Measurements from ENCODE around the gene RPL28. TPM values are rescaled to one million over a fixed set of nuclear protein-coding genes. Genes with fewer than 3 reads are reported as not detected.
"Not testable (repeated sequence)": the region's sequence is repeated elsewhere in the genome, so short reads cannot be mapped to it uniquely, and the experiment has no call there.

Gene RPL28
- total RNA-seq, 1 donor from 2014 or later, result 2,509 TPM

- DNase-seq (ENCODE audit: low spot score), result no peak
These were observed 61.9 kb downstream of the RPL28 start for GRCh38 chr19:55447421-55448174.

GRCh38 chr19:55448175-55448490 lies 62.4 kb downstream of the RPL28 start:
- DNase-seq (ENCODE audit: low spot score), result not testable (repeated sequence)

- DNase-seq (ENCODE audit: low spot score), result no peak
These were observed 63.7 kb downstream of the RPL28 start for GRCh38 chr19:55449469-55449868.

GRCh38 chr19:55451163-55451964 lies 65.6 kb downstream of the RPL28 start:
- no peak for DNase-seq (ENCODE audit: low spot score)

GRCh38 chr19:55451965-55452748 lies 66.4 kb downstream of the RPL28 start:
- DNase-seq (ENCODE audit: low spot score), result no peak

Other genes starting within 250 kb of the RPL28 start
- 0.89 TPM for gene TNNT1, start 236.7 kb upstream of the RPL28 start, total RNA-seq
- gene TNNI3, start 228.2 kb upstream of the RPL28 start, total RNA-seq, result not detected
- gene DNAAF3, start 219.3 kb upstream of the RPL28 start, total RNA-seq, result 1.6 TPM
- gene SYT5, start 205.6 kb upstream of the RPL28 start, total RNA-seq, result not detected
- 1.3 TPM for gene PTPRH, start 176.4 kb upstream of the RPL28 start, total RNA-seq
- gene TMEM86B, start 157.2 kb upstream of the RPL28 start, total RNA-seq, result 6.4 TPM
- 65.1 TPM for gene PPP6R1, start 126.9 kb upstream of the RPL28 start, total RNA-seq
- gene HSPBP1, start 105.8 kb upstream of the RPL28 start, total RNA-seq, result 31.2 TPM
- gene BRSK1, start 101.9 kb upstream of the RPL28 start, total RNA-seq, result 10.6 TPM
- 1.9 TPM for gene TMEM150B, start 60.6 kb upstream of the RPL28 start, total RNA-seq
- gene KMT5C, start 46.1 kb upstream of the RPL28 start, total RNA-seq, result 12.0 TPM
- gene COX6B2, start 31.2 kb upstream of the RPL28 start, total RNA-seq, result 3.7 TPM
- not detected for gene GARIN5B, start 22.7 kb upstream of the RPL28 start, total RNA-seq
- gene IL11, start 15.5 kb upstream of the RPL28 start, total RNA-seq, result not detected
- gene TMEM190, start 9.1 kb upstream of the RPL28 start, total RNA-seq, result not detected
- 20.8 TPM for gene TMEM238, start 1.6 kb upstream of the RPL28 start, total RNA-seq
- gene UBE2S, start 21.9 kb downstream of the RPL28 start, total RNA-seq, result 31.9 TPM
- gene SHISA7, start 57.4 kb downstream of the RPL28 start, total RNA-seq, result not detected
- gene ISOC2, start 75.7 kb downstream of the RPL28 start, total RNA-seq, result 48.4 TPM
- not detected for gene C19orf85, start 78.8 kb downstream of the RPL28 start, total RNA-seq
- 7.4 TPM for gene ZNF628, start 90.7 kb downstream of the RPL28 start, total RNA-seq
- 14.2 TPM for gene NAT14, start 99.3 kb downstream of the RPL28 start, total RNA-seq
- gene SSC5D, start 102.5 kb downstream of the RPL28 start, total RNA-seq, result 15.2 TPM
- not detected for gene SBK2, start 151.2 kb downstream of the RPL28 start, total RNA-seq
- gene SBK3, start 159.6 kb downstream of the RPL28 start, total RNA-seq, result 0.39 TPM
- gene ZNF579, start 194.9 kb downstream of the RPL28 start, total RNA-seq, result 14.0 TPM
- gene FIZ1, start 213.6 kb downstream of the RPL28 start, total RNA-seq, result 18.4 TPM
- gene ZNF524, start 214.4 kb downstream of the RPL28 start, total RNA-seq, result 13.0 TPM
- 13.6 TPM for gene ZNF865, start 219.7 kb downstream of the RPL28 start, total RNA-seq
- 9.5 TPM for gene ZNF784, start 238.6 kb downstream of the RPL28 start, total RNA-seq